CD4-positive, alpha-beta T cell treated with Interleukin-17A for 4 hours (primary cell): ENCODE measurements around the gene GCLC.
"Not testable (repeated sequence)": the region's sequence is repeated elsewhere in the genome, so short reads cannot be mapped to it uniquely, and the experiment has no call there.

Experiments used
- DNase-seq: peaks from one replicate; pipeline ENCODE4 v3.0.0-alpha.2; 2020; ENCODE audit warnings: mixed read lengths

GCLC gene

GRCh38 chr6:53544470-53545308, at the start of gene GCLC:
TSS of gene GCLC (minus strand) at chr6:53545101. CDS start at chr6:53544645, 456 bp downstream.
- DNase-seq = peak; percentile 92

GRCh38 chr6:53594596-53594995, 49.7 kb upstream of the GCLC start:
- DNase-seq = no peak

GRCh38 chr6:53593001-53593488, 48.1 kb upstream of the GCLC start:
- no peak for DNase-seq

- no peak for DNase-seq
These were observed 47.0 kb upstream of the GCLC start for GRCh38 chr6:53591873-53592272.

- DNase-seq = no peak
These were observed 44.1 kb upstream of the GCLC start for GRCh38 chr6:53588816-53589509.

GRCh38 chr6:53587291-53587690, 42.4 kb upstream of the GCLC start:
- DNase-seq = no peak

- no peak for DNase-seq
These were observed 40.5 kb upstream of the GCLC start for GRCh38 chr6:53585208-53585900.

- no peak for DNase-seq
These were observed 39.8 kb upstream of the GCLC start for GRCh38 chr6:53584726-53585125.

- DNase-seq = no peak
These were observed 38.5 kb upstream of the GCLC start for GRCh38 chr6:53583451-53583850.

- no peak for DNase-seq
These were observed 38.1 kb upstream of the GCLC start for GRCh38 chr6:53582963-53583362.

- DNase-seq = no peak
These were observed 37.0 kb upstream of the GCLC start for GRCh38 chr6:53581856-53582255.

GRCh38 chr6:53581173-53581773, 36.4 kb upstream of the GCLC start:
- DNase-seq = no peak

- no peak for DNase-seq
These were observed 34.4 kb upstream of the GCLC start for GRCh38 chr6:53579338-53579737.

- DNase-seq = no peak
These were observed 33.5 kb upstream of the GCLC start for GRCh38 chr6:53578371-53578770.

- no peak for DNase-seq
These were observed 28.4 kb upstream of the GCLC start for GRCh38 chr6:53573299-53573698.

- DNase-seq = not testable (repeated sequence)
These were observed 27.5 kb upstream of the GCLC start for GRCh38 chr6:53572379-53572778.

GRCh38 chr6:53568776-53569616, 24.1 kb upstream of the GCLC start:
- DNase-seq = no peak

- no peak for DNase-seq
These were observed 22.8 kb upstream of the GCLC start for GRCh38 chr6:53567701-53568100.

GRCh38 chr6:53566755-53567154, 21.9 kb upstream of the GCLC start:
- no peak for DNase-seq

- no peak for DNase-seq
These were observed 21.0 kb upstream of the GCLC start for GRCh38 chr6:53565886-53566285.

- no peak for DNase-seq
These were observed 19.6 kb upstream of the GCLC start for GRCh38 chr6:53564401-53565065.
